Activated T-helper 9 cell treated with anti-CD3 and anti-CD28 coated beads, Interleukin-2, amount 50 U/mL, for 16 hours (primary cell): ENCODE results near the gene EPO.

Source experiments
- DNase-seq: peaks from one replicate; pipeline ENCODE4 v3.0.0-alpha.2; 2020; ENCODE audit warnings: low read depth

Gene EPO

GRCh38 chr7:100720279-100720670, at the start of gene EPO:
Gene EPO, plus strand, starts transcription at chr7:100720468. Its CDS starts 513 bp downstream, at chr7:100720981.
- DNase-seq = no peak

GRCh38 chr7:100671353-100672327, 48.6 kb upstream of the EPO start:
- DNase-seq = no peak

DNA sequence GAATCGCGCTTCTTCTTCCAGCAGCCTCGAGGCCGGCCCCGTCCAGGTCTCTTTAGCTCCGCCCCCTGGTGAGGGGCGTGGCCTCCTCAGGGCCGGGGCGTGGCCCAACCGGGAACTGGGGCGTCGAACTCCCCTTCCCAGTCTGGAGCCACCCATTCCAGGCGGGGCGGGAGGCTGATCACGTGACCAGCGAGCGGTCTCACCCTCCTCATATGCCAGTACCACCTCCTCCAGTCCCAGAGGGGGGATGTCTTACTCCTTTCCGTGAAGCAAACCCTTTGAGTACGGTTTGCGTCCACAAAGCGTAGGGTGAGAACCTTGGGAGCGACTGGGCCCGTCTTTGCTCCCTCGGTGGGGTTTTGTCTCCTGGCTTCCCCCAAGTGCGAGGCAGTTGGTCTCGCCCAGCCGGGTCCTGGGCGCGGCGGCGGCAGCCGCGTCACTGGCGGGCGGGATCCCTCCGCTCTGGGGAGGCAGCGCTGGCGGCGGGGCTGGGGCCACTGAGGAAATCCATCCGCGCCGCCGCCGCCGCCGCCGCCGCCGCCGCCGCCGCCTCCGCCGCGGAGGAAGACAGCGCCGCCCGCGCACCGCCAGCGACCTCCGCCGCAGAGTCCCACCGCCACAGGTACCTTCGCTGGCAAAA, 46.8 kb upstream of the EPO start, which contains the start of gene GNB2:
GNB2 (plus strand) TSS at position 439 of the 640 bp plus-strand sequence. CDS start 2,526 bp downstream, outside the sequence.
- DNase-seq = peak; percentile 98

DNA sequence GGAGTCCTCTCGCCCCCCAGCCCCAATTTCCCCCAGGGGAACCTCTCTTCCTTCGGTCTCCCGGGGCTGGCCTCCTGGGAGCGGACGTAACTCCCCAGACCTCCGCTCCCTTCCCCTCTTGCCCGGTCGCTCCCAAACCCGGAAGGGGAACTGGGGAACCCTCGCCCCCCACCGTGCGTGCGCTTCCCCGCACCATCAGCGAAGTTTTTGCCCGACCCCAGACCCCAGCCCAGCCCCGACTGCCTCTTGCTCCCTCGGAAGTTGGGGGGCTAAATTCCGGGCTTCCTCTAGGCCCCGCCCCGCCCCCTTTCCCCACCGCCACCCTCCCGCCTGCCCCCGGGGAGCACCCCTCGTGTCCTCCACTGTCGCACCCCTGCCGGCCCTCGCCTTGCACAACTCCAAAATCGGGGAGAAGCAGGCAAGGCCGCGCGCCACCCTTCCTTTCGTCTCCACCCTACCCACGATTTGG, 46.3 kb upstream of the EPO start:
- DNase-seq = no peak

- DNase-seq = no peak
Observed at GRCh38 chr7:100674411-100675104, 45.7 kb upstream of the EPO start.

DNA sequence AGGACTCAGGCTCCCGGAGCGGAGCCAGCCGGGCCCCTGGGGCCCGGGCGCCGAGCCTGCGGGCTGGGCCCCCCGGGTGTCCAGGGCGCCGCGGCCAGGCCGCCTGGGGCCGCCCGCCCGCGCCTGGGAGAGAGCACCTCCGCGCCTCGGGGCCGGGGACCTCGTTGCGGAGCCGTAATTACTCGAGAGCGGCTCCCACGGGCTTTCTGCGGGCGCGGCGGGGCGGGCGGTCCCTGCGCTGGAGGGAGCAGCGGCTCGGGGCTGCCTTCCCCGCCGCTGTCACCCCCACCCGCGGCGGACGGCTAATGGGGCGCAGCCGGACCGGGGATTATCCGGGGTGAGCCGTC, 45.2 kb upstream of the EPO start:
- DNase-seq = peak; percentile 39

GRCh38 chr7:100675581-100676350, 44.5 kb upstream of the EPO start:
- DNase-seq = peak; percentile 74

GRCh38 chr7:100676501-100677306, 43.6 kb upstream of the EPO start:
- DNase-seq = no peak

- no peak for DNase-seq
Observed at GRCh38 chr7:100677308-100678267, 42.7 kb upstream of the EPO start.

- no peak for DNase-seq
Observed at GRCh38 chr7:100678291-100678984, 41.8 kb upstream of the EPO start.

DNA sequence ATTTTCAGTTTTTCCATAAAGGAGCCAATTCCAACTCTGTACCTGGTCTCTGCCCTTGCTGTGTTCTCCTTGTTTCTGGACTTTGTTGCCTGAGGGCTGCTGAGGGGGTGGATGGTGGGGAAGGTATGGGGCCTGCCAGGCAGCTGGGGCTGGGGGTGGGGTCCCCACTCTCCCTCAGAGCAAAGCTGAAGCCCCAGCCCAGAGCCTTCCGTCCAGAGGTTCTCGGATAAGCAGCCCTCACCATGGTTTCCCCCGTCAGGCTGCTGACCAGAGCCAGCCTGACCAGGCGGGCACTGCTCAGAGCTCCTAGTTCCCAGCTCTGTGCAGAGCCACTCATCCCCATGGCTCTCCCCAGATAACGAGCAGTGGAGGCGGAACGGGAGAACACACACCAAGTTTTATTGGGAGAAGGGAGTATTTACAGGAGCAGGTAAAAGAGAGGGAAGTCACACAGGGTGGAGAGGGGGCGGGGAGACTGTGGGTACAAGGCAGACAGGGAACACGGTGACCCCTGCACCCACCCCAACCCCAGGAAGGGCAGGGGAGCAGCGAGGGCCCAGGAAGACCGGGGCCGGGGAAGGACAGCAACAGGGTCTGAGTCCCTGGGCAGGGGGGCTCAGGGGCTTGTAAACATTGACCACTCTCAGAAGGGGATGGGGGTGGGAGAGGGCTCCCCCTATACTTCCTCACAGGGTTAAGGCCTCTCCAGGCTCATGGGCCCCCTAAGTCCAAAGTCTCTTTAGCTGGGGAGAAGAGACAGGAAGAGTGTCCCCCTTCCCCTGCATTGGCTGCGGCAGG, 40.9 kb upstream of the EPO start:
- no peak for DNase-seq

DNA sequence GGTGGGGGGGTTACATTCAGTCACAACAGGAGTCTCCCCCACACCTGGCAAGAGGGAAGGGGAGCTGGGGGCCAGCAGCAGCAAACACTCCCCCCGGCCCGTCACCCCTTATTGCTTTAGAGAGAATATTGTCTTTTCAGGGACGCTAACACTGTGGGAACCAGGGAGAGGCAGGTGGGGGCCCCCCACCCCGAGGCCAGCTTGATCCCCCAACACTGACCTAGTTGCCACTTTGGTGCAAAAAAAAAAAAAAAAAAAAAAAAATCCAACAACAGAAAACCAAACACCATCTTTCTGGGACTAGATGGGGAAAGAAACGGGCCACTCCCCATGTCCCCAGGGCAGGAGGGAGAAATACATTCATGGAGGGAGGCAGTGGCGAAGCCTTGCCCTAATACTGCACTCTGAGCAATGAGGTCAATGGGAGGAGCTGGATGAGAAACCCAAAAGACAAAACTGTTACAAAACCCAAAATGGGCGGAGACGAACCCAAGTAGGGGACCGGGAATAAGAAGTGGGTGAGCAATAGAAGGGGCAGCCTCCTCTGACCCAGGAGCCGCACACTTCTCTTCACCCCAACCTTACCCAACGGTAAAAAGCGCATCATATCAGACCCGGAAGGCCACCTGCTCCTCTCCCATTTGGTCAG, 40.2 kb upstream of the EPO start:
- DNase-seq = no peak

DNA sequence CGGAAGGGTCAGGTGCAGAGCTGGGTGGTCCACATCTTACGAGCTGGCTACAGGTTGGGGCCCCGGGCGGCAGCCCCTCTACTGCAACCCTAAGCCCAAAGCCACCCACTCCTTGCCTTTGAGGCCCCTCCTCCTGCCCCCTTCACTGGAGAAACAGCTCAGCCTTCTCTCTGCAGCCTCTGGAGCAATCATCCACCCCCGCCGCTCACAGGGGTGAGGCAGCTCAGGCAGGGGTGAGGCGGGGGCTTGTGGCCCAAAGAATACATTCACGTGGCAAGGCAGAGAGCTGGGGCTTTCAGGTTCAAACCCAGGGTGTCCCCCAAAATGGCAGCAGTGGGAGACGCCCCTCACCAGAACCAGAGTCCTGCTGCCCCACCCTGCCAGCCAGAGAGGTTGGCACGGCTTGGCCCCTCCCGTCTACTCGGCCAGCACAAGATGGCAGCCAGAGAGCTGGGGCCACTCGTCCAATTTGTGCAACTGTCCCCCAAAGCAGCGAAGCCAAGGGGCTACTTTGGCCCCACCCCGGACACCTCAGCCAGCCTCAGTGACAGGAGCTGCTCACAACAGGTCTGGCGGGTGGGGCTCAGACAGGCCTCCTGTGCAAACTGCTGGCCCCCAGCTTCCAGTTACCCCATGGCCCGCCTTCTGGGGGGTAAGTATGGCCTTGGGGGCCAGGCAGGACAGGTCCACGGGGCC, 39.5 kb upstream of the EPO start:
- no peak for DNase-seq

DNA sequence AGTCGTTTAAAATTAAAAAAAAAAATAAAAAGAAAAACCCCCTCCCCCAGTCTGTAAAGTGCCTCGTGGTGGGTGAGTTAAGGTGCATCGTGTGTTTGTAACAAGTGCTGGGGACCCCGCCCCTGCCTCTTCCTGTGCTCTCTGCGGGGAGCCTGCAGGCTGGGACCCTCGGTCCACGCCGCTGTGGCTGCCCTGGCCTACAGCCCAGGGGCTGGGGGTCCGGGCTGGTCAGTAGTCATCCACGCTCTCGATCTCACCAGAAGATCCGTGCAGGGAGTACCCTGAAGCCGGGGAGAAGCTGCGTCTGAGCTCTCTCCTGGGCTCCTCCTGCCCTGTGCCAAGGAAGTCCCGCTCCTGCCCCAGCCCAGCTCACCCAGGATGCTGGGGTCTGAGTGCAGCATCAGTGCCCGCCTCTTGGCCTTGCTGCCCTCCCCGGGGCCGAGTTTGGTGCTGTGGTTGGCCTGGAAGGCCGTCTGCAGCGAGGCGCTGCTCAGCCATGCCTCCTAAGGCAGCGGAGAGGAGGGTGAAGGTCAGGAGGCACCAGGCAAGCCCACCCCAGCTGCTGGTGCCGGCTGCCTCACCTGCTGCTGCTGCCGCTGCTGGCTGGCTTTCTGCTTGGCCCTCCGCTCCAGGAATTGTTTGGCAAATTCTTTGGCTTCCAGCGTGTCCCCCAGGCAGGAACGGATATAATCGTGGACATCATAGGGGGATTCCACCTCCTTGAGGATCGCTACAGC, 38.6 kb upstream of the EPO start:
- no peak for DNase-seq

DNA sequence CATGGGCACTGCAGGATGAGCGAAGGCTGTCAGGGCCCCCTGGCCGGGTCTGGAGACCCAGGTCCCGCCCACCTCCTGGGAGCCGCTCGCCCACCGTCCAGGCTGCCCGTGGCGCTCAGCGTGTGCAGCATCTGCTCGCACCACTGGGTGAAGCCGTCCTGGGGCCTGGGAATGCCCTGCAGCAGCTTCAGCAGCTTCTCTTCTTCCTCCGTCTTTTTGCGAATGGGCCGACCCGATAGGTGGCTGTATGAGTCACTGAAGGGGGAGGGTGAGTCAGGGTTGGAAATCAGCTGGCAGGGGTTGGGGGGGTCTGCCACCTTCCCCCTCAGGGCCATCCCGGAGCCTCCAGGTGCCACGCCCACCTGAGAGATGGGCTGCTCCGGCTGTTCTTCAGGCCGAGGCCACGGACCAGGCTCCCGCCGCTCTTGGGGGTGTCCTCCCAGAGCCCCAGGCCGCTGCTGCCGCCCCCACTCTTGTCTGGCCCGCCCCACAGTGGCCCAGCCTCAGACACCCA, 38.0 kb upstream of the EPO start:
- no peak for DNase-seq

DNA sequence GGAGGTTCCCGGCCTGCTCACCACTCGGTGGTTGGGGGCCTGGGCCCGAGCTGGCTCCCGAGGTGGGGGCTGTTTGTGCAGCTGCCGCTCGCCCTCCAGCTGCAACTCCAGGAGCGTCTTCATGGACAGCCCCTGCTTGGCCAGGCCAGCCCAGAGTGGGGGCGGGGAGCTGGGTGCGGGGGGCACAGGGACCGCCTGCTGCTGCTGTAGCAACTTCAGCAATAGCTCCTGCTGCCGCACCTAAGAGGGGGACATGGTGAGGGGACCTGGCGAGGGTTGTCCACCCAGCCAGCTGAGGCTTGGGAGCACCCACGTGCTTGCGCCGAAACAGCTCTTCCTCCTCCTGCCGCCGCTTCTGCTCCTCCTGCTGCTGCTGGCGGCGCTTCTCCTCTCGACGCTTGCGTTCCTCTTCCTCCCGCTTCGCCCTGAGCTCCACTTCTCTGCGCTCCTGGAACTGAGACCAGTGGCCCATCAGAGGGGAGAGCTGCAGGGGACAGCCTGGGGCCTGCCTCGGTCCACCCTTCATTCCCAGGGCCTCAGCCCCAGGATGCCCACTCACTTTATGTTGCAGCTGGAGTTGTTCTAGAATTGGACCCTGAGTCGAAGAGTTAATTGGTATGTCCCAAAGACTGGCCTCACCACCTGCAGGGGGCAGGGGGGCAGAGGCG, 37.1 kb upstream of the EPO start:
- DNase-seq = no peak
